Gastrocnemius medialis (tissue), 4 donors: ENCODE data around the gene NTRK1.

ENCODE experiments used
- POLR2A ChIP-seq, 2 donors: fragments of 450-650 bp; IDR thresholded peaks; one replicate each; pipeline ENCODE4 v1.6.1; 2017; ENCODE audit warnings: antibody characterized with exemption in 2 of 2, mild to moderate bottlenecking in 2 of 2, moderate library complexity in 2 of 2
- TF ChIP-seq, protein P1 (sequence below), 5 experiments: fragments of 450-650 bp in 3 of 5; fragments of 200-600 bp in 2 of 5; sonication (generic) in 2 of 5; IDR thresholded peaks in 4 of 5; conservative IDR thresholded peaks in 1 of 5; 1 replicate in 4 of 5; 2 replicates in 1 of 5; pipeline ENCODE4 v1.5.1; 2016 to 2019; ENCODE audit warnings: antibody characterized with exemption in 5 of 5, mild to moderate bottlenecking in 3 of 5, moderate library complexity in 3 of 5

DNA sequence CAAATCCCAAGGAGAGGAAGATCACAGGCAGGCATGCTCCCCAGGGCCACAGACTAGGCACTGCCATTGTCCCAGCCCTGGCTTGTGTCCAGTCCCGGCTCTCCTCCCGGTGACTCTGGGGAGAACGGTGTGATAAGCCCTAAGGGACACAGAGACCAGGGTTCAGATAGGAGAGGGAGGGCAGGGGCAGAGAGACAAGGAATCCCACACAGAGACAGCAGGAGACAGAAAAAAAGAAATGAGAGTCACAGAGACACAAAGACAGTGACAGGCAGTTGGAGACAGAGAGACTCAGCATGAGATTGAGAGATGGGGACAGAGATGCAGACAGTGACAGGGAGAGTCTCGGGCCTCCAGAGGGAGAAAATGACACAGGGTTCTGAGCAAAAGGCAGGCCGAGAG is 2.1 kb upstream of the NTRK1 start:
- TF ChIP-seq POLR2A (IDR thresholded peaks at IDR 0.05), result no peak
- TF ChIP-seq, protein P1, sequence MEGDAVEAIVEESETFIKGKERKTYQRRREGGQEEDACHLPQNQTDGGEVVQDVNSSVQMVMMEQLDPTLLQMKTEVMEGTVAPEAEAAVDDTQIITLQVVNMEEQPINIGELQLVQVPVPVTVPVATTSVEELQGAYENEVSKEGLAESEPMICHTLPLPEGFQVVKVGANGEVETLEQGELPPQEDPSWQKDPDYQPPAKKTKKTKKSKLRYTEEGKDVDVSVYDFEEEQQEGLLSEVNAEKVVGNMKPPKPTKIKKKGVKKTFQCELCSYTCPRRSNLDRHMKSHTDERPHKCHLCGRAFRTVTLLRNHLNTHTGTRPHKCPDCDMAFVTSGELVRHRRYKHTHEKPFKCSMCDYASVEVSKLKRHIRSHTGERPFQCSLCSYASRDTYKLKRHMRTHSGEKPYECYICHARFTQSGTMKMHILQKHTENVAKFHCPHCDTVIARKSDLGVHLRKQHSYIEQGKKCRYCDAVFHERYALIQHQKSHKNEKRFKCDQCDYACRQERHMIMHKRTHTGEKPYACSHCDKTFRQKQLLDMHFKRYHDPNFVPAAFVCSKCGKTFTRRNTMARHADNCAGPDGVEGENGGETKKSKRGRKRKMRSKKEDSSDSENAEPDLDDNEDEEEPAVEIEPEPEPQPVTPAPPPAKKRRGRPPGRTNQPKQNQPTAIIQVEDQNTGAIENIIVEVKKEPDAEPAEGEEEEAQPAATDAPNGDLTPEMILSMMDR (IDR thresholded peaks at IDR 0.05 in 4 of 5, conservative IDR thresholded peaks at IDR 0.05 in 1 of 5), result no peak
